ENCODE results near the gene STAC. TPM values are rescaled to one million over a fixed set of nuclear protein-coding genes. Genes with fewer than 3 reads are reported as not detected.
A peak's percentile ranks its signal among the peaks of the same experiment; 100 is the strongest.

The STAC gene
- total and polyA plus RNA-seq, 2 donors from 2014 or later: 3.2 to 6.2 TPM

DNA sequence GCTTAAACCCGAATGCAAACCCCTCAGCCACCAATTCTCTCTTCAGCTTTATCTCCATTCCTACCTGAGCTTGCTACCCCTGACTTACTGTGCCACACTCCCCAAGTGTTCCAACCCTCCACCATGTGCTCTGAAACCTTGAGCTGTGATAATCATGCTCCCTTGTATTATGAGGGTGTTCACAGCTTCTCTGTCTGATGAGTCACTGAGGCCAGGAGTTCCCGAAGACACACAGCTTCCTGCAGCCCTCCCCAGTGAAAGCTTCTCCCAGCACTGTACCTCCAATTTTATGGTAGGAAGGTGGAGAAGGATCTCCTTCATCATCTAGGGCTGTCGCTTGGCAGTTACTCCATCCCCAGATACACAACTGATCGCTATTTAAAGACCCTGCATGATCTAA, 24.9 kb downstream of the STAC start:
- Histone ChIP-seq H3K9me3 (ENCODE audit: control insufficient read depth in 2 of 3, insufficient read depth in 1 of 3, low read length in 3 of 3) (no peaks in the 10 kb centered on the region), H3K36me3 (ENCODE audit: control insufficient read depth in 2 of 3, insufficient read depth in 3 of 3, low read length in 3 of 3) (no peaks in the 10 kb centered on the region), H3K4me1 (ENCODE audit: control insufficient read depth in 2 of 3, insufficient read depth in 2 of 3, low read depth in 1 of 3, low read length in 3 of 3) (no peaks in the 10 kb centered on the region), H3K4me3 (ENCODE audit: low read length in 3 of 3) (no peak overlapping the region), H3K9ac (ENCODE audit: low read length in 3 of 3) (no peak overlapping the region), H3K27me3 (ENCODE audit: control insufficient read depth, insufficient read depth, low read length) (no peaks in the 10 kb centered on the region), H3K27ac (ENCODE audit: low read depth in 2 of 2, low read length in 2 of 2) (no peak overlapping the region)
- intact Hi-C loops (cut with DNase I): no loop called here
- FAIRE-seq (no peak), DNase-seq (no peak)
- TF ChIP-seq, protein P1, sequence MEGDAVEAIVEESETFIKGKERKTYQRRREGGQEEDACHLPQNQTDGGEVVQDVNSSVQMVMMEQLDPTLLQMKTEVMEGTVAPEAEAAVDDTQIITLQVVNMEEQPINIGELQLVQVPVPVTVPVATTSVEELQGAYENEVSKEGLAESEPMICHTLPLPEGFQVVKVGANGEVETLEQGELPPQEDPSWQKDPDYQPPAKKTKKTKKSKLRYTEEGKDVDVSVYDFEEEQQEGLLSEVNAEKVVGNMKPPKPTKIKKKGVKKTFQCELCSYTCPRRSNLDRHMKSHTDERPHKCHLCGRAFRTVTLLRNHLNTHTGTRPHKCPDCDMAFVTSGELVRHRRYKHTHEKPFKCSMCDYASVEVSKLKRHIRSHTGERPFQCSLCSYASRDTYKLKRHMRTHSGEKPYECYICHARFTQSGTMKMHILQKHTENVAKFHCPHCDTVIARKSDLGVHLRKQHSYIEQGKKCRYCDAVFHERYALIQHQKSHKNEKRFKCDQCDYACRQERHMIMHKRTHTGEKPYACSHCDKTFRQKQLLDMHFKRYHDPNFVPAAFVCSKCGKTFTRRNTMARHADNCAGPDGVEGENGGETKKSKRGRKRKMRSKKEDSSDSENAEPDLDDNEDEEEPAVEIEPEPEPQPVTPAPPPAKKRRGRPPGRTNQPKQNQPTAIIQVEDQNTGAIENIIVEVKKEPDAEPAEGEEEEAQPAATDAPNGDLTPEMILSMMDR (IDR thresholded peaks at IDR 0.05; ENCODE audit: borderline replicate concordance, extremely low read depth, insufficient read depth): no peak

DNA sequence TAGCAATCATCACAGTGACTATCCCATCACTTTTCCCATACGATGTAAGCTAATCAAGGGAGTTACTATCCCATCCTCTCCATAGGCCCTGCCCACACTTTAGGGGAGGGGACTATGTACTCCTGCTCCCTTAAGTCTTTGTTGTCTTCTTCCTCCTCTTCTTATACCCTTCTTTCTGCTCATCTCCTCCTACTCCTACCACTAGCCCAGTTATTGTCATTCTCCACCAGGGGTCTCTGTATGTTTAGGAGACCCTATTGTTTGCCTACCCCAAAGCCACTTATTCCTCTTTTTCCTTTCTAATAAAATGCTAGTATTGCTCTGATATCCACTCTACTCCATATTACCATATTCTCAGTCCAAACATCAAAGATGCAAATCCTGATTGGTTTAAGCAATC, 27.8 kb downstream of the STAC start:
- Histone ChIP-seq H3K27me3 (ENCODE audit: control insufficient read depth, insufficient read depth, low read length) (no peaks in the 10 kb centered on the region), H3K36me3 (ENCODE audit: control insufficient read depth in 2 of 3, insufficient read depth in 3 of 3, low read length in 3 of 3) (no peaks in the 10 kb centered on the region), H3K9ac (ENCODE audit: low read length in 3 of 3) (no peak overlapping the region), H3K4me3 (ENCODE audit: low read length in 3 of 3) (no peak overlapping the region), H3K4me1 (ENCODE audit: control insufficient read depth in 2 of 3, insufficient read depth in 2 of 3, low read depth in 1 of 3, low read length in 3 of 3) (no peaks in the 10 kb centered on the region), H3K27ac (ENCODE audit: low read depth in 2 of 2, low read length in 2 of 2) (no peak overlapping the region), H3K9me3 (ENCODE audit: control insufficient read depth in 2 of 3, insufficient read depth in 1 of 3, low read length in 3 of 3) (no peaks in the 10 kb centered on the region)
- intact Hi-C loops (cut with DNase I): no loop called here
- TF ChIP-seq, protein P1 (IDR thresholded peaks at IDR 0.05; ENCODE audit: borderline replicate concordance, extremely low read depth, insufficient read depth): no peak
- FAIRE-seq (no peak), DNase-seq (peak in 1 of 5 donors; percentile 10)

GRCh38 chr3:36409862-36410261, 29.6 kb downstream of the STAC start:
- FAIRE-seq: no peak
- TF ChIP-seq, protein P1 (IDR thresholded peaks at IDR 0.05; ENCODE audit: borderline replicate concordance, extremely low read depth, insufficient read depth): no peak
- H3K9me3 ChIP-seq (ENCODE audit: control insufficient read depth in 2 of 3, insufficient read depth in 1 of 3, low read length in 3 of 3): no peaks in the 10 kb centered on the region
- H3K4me3 ChIP-seq (ENCODE audit: low read length in 3 of 3): no peak overlapping the region
- H3K36me3 ChIP-seq (ENCODE audit: control insufficient read depth in 2 of 3, insufficient read depth in 3 of 3, low read length in 3 of 3): no peaks in the 10 kb centered on the region
- H3K27ac ChIP-seq (ENCODE audit: low read depth in 2 of 2, low read length in 2 of 2): no peak overlapping the region
- no peaks in the 10 kb centered on the region for H3K27me3 ChIP-seq (ENCODE audit: control insufficient read depth, insufficient read depth, low read length)
- H3K9ac ChIP-seq (ENCODE audit: low read length in 3 of 3): no peak overlapping the region
- no peak for DNase-seq
- intact Hi-C loops (cut with DNase I): no loop called here
- no peaks in the 10 kb centered on the region for H3K4me1 ChIP-seq (ENCODE audit: control insufficient read depth in 2 of 3, insufficient read depth in 2 of 3, low read depth in 1 of 3, low read length in 3 of 3)

- FAIRE-seq: no peak
- no peak overlapping the region for H3K27ac ChIP-seq (ENCODE audit: low read depth in 2 of 2, low read length in 2 of 2)
- no peaks in the 10 kb centered on the region for H3K4me1 ChIP-seq (ENCODE audit: control insufficient read depth in 2 of 3, insufficient read depth in 2 of 3, low read depth in 1 of 3, low read length in 3 of 3)
- no peaks in the 10 kb centered on the region for H3K9me3 ChIP-seq (ENCODE audit: control insufficient read depth in 2 of 3, insufficient read depth in 1 of 3, low read length in 3 of 3)
- DNase-seq: no peak
- no peaks in the 10 kb centered on the region for H3K27me3 ChIP-seq (ENCODE audit: control insufficient read depth, insufficient read depth, low read length)
- intact Hi-C loops (cut with DNase I): no loop called here
- no peak overlapping the region for H3K4me3 ChIP-seq (ENCODE audit: low read length in 3 of 3)
- TF ChIP-seq, protein P1 (IDR thresholded peaks at IDR 0.05; ENCODE audit: borderline replicate concordance, extremely low read depth, insufficient read depth): no peak
- no peak overlapping the region for H3K9ac ChIP-seq (ENCODE audit: low read length in 3 of 3)
- H3K36me3 ChIP-seq (ENCODE audit: control insufficient read depth in 2 of 3, insufficient read depth in 3 of 3, low read length in 3 of 3): no peaks in the 10 kb centered on the region
Measured at GRCh38 chr3:36411587-36411986, 31.3 kb downstream of the STAC start.
